Measurements from ENCODE around the gene VIT.

DNA sequence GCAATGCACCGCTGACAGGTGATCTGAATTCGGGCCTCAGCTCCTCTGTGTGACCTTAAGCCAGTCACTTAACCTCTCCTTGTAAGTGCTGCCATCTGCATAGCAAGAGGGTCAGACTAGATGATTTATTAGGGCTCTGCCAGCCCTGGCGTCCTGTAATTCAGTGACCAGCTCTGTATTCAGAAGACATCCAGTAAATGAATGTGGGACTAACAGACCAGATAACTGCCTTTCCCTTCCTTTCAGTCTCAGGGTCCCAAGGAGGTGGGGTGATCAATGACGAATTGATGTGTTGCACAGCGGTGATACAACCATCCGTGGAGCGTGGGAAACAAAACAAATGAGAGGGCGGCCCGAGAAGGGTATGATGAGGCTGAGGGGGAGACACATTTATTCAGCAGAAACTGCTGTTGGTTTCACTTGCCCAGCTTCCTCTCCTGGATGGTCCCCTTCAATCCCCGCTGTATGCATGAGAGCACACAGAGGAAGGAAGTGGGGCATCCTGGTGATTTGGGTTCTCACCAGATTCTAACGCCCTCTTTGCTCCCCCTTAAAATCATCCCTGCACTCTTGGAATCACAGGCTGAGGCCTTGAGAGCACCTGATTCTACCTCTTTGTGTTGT lies 92.8 kb downstream of the VIT start:
- TF ChIP-seq POLR2AphosphoS5 (IDR thresholded peaks at IDR 0.05; ENCODE audit: low read depth, low read length) (no peak), TAF1 (IDR thresholded peaks at IDR 0.05; ENCODE audit: borderline replicate concordance, low read depth, low read length) (no peak), POLR2A (IDR thresholded peaks at IDR 0.05; ENCODE audit: low read depth, low read length) (no peak)
